ENCODE results near the gene UCN3. TPM values are rescaled to one million over a fixed set of nuclear protein-coding genes. Genes with fewer than 3 reads are reported as not detected.
"Not testable (repeated sequence)": the region's sequence is repeated elsewhere in the genome, so short reads cannot be mapped to it uniquely, and the experiment has no call there.

The UCN3 gene
- total RNA-seq, 2 donors from 2014 or later, result not detected

GRCh38 chr10:5399332-5399731 is 34.6 kb downstream of the UCN3 start:
- DNase-seq (ENCODE audit: low spot score), result no peak
- intact Hi-C loops (cut with DNase I), result no loop called here

- intact Hi-C loops (cut with DNase I), result no loop called here
- no peak for DNase-seq (ENCODE audit: low spot score)
These were observed 35.9 kb downstream of the UCN3 start for GRCh38 chr10:5400468-5401240.

- no peak for DNase-seq (ENCODE audit: low spot score)
- intact Hi-C loops (cut with DNase I), result no loop called here
These were observed 38.0 kb downstream of the UCN3 start for GRCh38 chr10:5402798-5403197.

- intact Hi-C loops (cut with DNase I), result loop anchor here in 1 of 2 donors (2.0 kb wide), 1 partner anchor 72 kb away; no protein-coding TSS in a partner anchor
- DNase-seq (ENCODE audit: low spot score), result no peak
These were observed 39.7 kb downstream of the UCN3 start, which contains the start of gene TUBAL3 for GRCh38 chr10:5404208-5405041. TSS of gene TUBAL3 (minus strand) at chr10:5404828. CDS start at chr10:5404792, 36 bp downstream.

- DNase-seq (ENCODE audit: low spot score), result no peak
- intact Hi-C loops (cut with DNase I), result no loop called here
These were observed 42.2 kb downstream of the UCN3 start for GRCh38 chr10:5406918-5407317.

- intact Hi-C loops (cut with DNase I); DNase-seq (ENCODE audit: low spot score): not testable (repeated sequence)
These were observed 46.0 kb downstream of the UCN3 start for GRCh38 chr10:5410787-5411186.

GRCh38 chr10:5411941-5412276 is 47.1 kb downstream of the UCN3 start:
- no peak for DNase-seq (ENCODE audit: low spot score)
- intact Hi-C loops (cut with DNase I), result no loop called here

GRCh38 chr10:5412277-5412941 is 47.6 kb downstream of the UCN3 start, which contains the start of gene NET1:
TSS of gene NET1 (plus strand) at chr10:5412557. CDS start at chr10:5412693, 136 bp downstream.
- peak; percentile 95 for DNase-seq (ENCODE audit: low spot score)
- intact Hi-C loops (cut with DNase I), result no loop called here

- DNase-seq (ENCODE audit: low spot score), result no peak
- intact Hi-C loops (cut with DNase I), result no loop called here
These were observed 48.5 kb downstream of the UCN3 start for GRCh38 chr10:5413012-5413938.

GRCh38 chr10:5416981-5417380 is 52.2 kb downstream of the UCN3 start:
- DNase-seq (ENCODE audit: low spot score), result no peak
- intact Hi-C loops (cut with DNase I), result no loop called here

GRCh38 chr10:5418584-5418983 is 53.8 kb downstream of the UCN3 start:
- no peak for DNase-seq (ENCODE audit: low spot score)
- intact Hi-C loops (cut with DNase I), result no loop called here

GRCh38 chr10:5419466-5420094 is 54.8 kb downstream of the UCN3 start:
- no peak for DNase-seq (ENCODE audit: low spot score)
- intact Hi-C loops (cut with DNase I), result no loop called here

- no peak for DNase-seq (ENCODE audit: low spot score)
- intact Hi-C loops (cut with DNase I), result no loop called here
These were observed 59.0 kb downstream of the UCN3 start for GRCh38 chr10:5423771-5424170.

Other genes with a start within 250 kb of the UCN3 start
- not detected for gene AKR1C8, start 179.8 kb upstream of the UCN3 start, total RNA-seq
- gene AKR1C4, start 168.1 kb upstream of the UCN3 start, total RNA-seq, result not detected
- gene TUBAL3, start 39.9 kb downstream of the UCN3 start, total RNA-seq, result not detected
- 100 to 1,000 TPM in 1 of 2 donors, 10 to 100 TPM in 1; 99.3 to 113 TPM for gene NET1, start 47.6 kb downstream of the UCN3 start, total RNA-seq
- gene CALML5, start 134.6 kb downstream of the UCN3 start, total RNA-seq, result not detected
- gene CALML3, start 160.0 kb downstream of the UCN3 start, total RNA-seq, result not detected